Activated naive CD4-positive, alpha-beta T cell treated with anti-CD3 and anti-CD28 coated beads, Interleukin-2, amount 50 U/mL, for 24 hours (primary cell): ENCODE results near the gene MIXL1.
"Not testable (repeated sequence)": the region's sequence is repeated elsewhere in the genome, so short reads cannot be mapped to it uniquely, and the experiment has no call there.

ENCODE experiments used
- H3K27ac Mint-ChIP-seq: one replicate; pipeline ENCODE4 v1.8.0; 2021; ENCODE audit warnings: mild to moderate bottlenecking, mixed read lengths
- H3K27me3 Mint-ChIP-seq: one replicate; pipeline ENCODE4 v1.8.0; 2021; ENCODE audit warnings: mixed read lengths
- H3K36me3 Mint-ChIP-seq: one replicate; pipeline ENCODE4 v1.8.0; 2021; ENCODE audit warnings: mixed read lengths
- H3K4me1 Mint-ChIP-seq: one replicate; pipeline ENCODE4 v1.8.0; 2021; ENCODE audit warnings: mixed read lengths
- H3K4me3 Mint-ChIP-seq: one replicate; pipeline ENCODE4 v1.8.0; 2021; ENCODE audit warnings: mild to moderate bottlenecking, mixed read lengths
- H3K9me3 Mint-ChIP-seq: one replicate; pipeline ENCODE4 v1.8.0; 2021; ENCODE audit warnings: mixed read lengths

The MIXL1 gene

GRCh38 chr1:226223157-226223785, at the start of gene MIXL1:
TSS of gene MIXL1 (plus strand) at chr1:226223664. CDS start at chr1:226223682, 18 bp downstream.
- H3K27me3 Mint-ChIP-seq, result peaks cover 18% of the 10 kb centered on the region
- peak within 1 kb of the TSS; percentile 75 for H3K4me3 Mint-ChIP-seq
- peaks cover 6% of the 10 kb centered on the region for H3K4me1 Mint-ChIP-seq
- peaks cover 3% of the 10 kb centered on the region for H3K36me3 Mint-ChIP-seq
- no peaks in the 10 kb centered on the region for H3K9me3 Mint-ChIP-seq
- H3K27ac Mint-ChIP-seq, result no peak within 1 kb of the TSS

DNA sequence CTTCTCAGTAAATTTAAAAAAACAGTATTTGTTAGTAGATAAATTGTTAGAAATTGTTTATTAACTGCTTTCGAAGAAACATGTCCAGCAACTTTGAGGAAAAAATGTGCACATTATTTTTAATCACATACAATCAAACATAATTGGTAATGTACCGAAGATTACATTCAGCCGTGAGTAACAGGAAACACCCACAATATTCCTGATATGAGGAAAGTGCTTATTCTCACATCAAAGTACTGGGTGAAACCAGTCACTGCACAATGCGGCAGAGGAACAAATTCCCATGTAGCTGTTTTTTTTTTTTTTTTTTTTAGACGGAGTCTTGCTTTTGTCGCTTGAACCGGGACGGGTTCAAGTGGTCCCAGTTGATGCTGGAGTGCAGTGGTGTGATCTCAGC, 46.6 kb upstream of the MIXL1 start:
- Mint-ChIP-seq H3K9me3 (no peaks in the 10 kb centered on the region), H3K4me1 (peaks cover 64% of the 10 kb centered on the region), H3K4me3 (no peak overlapping the region), H3K27ac (no peak overlapping the region), H3K36me3 (peaks cover 4% of the 10 kb centered on the region), H3K27me3 (no peaks in the 10 kb centered on the region)

GRCh38 chr1:226181996-226182714, 41.3 kb upstream of the MIXL1 start:
- Mint-ChIP-seq H3K36me3 (peaks cover 15% of the 10 kb centered on the region), H3K27me3 (no peaks in the 10 kb centered on the region), H3K27ac (peak overlapping the region; percentile 68), H3K4me1 (peaks cover 70% of the 10 kb centered on the region), H3K4me3 (peak overlapping the region; percentile 59), H3K9me3 (no peaks in the 10 kb centered on the region)

DNA sequence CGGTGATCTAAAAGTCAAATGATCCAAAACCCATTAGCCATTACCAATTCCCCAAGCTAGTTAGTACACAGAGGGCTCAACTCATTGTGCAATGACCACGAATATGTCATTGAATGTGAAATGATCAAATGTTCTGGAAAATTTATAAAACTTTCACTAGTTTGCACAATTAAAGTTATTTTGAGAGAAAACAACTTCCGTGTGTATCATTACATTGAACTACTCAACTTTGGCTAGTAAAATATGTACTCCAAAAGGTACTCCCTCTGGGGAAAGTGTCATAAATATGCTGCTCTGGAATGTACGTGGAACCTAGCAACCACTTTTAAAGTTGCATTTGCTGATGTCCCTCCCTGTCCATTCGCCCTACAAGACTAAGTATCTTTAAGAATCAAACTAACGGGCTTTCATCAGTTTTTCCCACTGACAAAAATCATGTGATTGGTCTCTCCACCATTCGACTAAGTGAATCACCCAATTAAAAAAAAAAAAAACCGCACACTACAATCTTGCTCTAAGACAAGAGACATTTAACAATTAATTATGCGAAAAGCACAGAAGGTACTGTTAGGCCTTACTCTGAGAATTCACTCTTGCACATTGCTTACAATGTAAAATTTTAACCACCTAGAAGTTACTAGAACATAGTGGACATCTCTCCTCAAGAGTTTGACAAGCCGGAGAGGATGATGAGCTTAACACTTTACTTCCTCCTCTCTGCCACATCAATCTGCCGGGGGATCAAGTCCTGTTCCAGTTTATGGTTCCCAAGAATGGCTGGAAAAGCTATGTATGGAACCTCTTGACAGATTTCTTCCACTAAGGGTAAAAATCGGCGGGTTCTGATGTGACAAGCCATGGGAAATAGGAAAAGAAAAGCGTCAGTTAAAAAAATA, 38.1 kb upstream of the MIXL1 start:
- Mint-ChIP-seq H3K9me3 (no peaks in the 10 kb centered on the region), H3K36me3 (peaks cover 11% of the 10 kb centered on the region), H3K4me1 (peaks cover 45% of the 10 kb centered on the region), H3K27me3 (no peaks in the 10 kb centered on the region), H3K4me3 (peak overlapping the region; percentile 98), H3K27ac (peak overlapping the region; percentile 94)

DNA sequence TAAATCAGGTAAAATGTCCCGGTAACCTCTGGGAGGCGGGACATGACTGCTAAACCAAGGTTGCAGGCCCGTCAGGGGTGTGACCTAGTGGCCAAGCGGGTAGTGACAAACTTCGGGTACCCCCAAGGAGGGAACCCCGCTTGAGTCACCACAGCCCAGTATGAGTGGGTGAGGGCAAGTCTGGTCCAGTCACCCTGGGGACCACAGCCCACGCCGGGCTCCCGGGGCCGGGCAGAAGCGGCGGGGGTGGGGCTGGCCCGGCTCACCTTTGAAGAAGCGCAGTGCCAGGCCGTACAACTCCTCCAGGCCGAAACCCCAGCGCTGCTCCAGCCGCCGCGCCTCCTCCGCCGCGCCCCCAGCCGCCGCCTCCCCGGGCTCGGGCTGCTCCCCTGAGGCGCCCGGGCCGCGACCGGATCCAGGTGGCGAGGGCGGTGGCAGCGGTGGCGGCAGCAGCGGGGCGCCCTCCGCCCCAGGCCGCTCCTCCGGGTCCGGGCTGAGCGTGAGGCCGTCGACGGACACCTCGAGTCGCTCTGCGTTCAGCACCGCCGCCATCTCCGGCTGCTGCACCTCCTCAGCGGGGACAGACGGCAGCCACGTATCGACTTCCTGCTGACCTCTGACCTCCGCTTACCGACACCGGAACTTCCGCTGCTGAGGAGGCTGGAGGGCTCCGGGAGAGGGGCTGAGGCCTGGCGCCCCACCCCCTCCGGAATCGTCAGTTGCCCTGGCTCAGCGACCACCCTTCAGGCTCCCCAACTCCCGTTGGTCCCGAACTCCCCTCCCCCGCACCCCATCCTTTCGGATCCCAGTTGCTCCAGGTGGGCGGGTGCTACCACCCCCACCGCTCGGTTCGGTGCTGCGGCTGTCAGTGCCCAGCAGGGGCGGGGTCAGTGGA, 37.1 kb upstream of the MIXL1 start, which contains the start of gene ACBD3:
Gene ACBD3 (minus strand): TSS at position 618 of the 895 bp plus-strand sequence. CDS start 66 bp downstream, at position 552.
- Mint-ChIP-seq H3K27ac (peak within 1 kb of the TSS; percentile 94), H3K27me3 (no peaks in the 10 kb centered on the region), H3K36me3 (peaks cover 11% of the 10 kb centered on the region), H3K4me1 (peaks cover 35% of the 10 kb centered on the region), H3K4me3 (peak within 1 kb of the TSS; percentile 98), H3K9me3 (no peaks in the 10 kb centered on the region)

- H3K4me1 Mint-ChIP-seq, result peaks cover 29% of the 10 kb centered on the region
- H3K27me3 Mint-ChIP-seq, result no peaks in the 10 kb centered on the region
- H3K4me3 Mint-ChIP-seq, result peak overlapping the region; percentile 93
- no peaks in the 10 kb centered on the region for H3K9me3 Mint-ChIP-seq
- H3K27ac Mint-ChIP-seq, result peak overlapping the region; percentile 92
- peaks cover 11% of the 10 kb centered on the region for H3K36me3 Mint-ChIP-seq
Measured at GRCh38 chr1:226187019-226187322, 36.5 kb upstream of the MIXL1 start.

GRCh38 chr1:226187380-226187779, 36.1 kb upstream of the MIXL1 start:
- peaks cover 11% of the 10 kb centered on the region for H3K36me3 Mint-ChIP-seq
- H3K4me1 Mint-ChIP-seq, result peaks cover 25% of the 10 kb centered on the region
- H3K9me3 Mint-ChIP-seq, result no peaks in the 10 kb centered on the region
- peak overlapping the region; percentile 92 for H3K27ac Mint-ChIP-seq
- peak overlapping the region; percentile 93 for H3K4me3 Mint-ChIP-seq
- H3K27me3 Mint-ChIP-seq, result no peaks in the 10 kb centered on the region

DNA sequence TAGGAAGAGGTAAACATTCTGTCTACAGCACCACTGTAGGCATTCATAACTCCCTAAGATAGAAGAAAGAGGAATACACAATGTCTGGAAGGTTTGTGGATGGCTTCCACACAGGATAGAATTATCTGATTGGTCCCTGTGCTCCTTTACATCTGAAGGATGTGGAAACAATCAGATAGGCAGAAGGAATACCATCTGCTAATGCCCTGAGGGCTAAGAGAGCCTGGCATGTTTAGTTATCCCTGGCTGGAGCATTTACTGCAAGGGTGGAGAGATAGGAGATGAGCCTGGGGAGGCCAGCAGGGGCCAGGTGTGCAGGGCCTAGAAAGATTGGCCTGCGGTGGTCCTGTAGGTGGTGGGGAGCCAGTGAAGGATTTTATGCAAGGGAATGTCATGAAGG, 28.3 kb upstream of the MIXL1 start:
- H3K27ac Mint-ChIP-seq, result no peak overlapping the region
- no peaks in the 10 kb centered on the region for H3K9me3 Mint-ChIP-seq
- H3K27me3 Mint-ChIP-seq, result peaks cover 2% of the 10 kb centered on the region
- no peaks in the 10 kb centered on the region for H3K36me3 Mint-ChIP-seq
- no peak overlapping the region for H3K4me3 Mint-ChIP-seq
- H3K4me1 Mint-ChIP-seq, result no peaks in the 10 kb centered on the region

- Mint-ChIP-seq H3K27ac (no peak overlapping the region), H3K9me3 (no peaks in the 10 kb centered on the region), H3K4me3 (no peak overlapping the region), H3K36me3 (no peaks in the 10 kb centered on the region), H3K27me3 (peaks cover 2% of the 10 kb centered on the region), H3K4me1 (no peaks in the 10 kb centered on the region)
Measured at GRCh38 chr1:226199971-226200370, 23.5 kb upstream of the MIXL1 start.

DNA sequence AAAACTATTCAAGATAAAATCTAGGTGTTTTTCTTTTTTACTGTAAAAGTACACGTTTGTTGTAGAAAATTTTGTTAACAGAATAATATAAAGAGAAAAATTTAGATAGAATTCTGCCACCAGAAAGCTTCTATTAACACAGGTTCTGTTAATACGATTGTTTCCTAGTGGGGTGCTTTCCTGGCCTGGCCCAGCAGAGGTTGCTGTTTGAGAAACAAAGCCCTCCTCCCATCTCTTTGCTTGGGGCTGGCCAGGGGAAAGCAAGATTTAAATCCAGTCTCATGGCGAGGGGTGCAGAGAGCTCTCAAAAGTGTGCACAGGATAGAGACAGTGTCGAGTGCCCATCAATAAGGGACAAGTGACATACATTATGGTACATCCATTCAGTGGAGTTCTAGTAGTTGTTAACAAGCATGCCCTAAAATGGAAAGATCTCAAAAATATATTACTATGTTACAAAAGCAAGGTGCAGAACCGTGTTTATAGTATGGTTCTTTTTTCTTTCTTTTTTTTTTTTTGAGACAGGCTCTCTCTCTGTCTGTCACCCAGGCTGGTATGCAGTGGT, 22.4 kb upstream of the MIXL1 start:
- Mint-ChIP-seq H3K27me3 (peaks cover 2% of the 10 kb centered on the region), H3K4me1 (no peaks in the 10 kb centered on the region), H3K36me3 (no peaks in the 10 kb centered on the region), H3K4me3 (no peak overlapping the region), H3K27ac (no peak overlapping the region), H3K9me3 (no peaks in the 10 kb centered on the region)

- H3K27me3 Mint-ChIP-seq, result no peaks in the 10 kb centered on the region
- no peak overlapping the region for H3K4me3 Mint-ChIP-seq
- no peak overlapping the region for H3K27ac Mint-ChIP-seq
- H3K4me1 Mint-ChIP-seq, result no peaks in the 10 kb centered on the region
- no peaks in the 10 kb centered on the region for H3K36me3 Mint-ChIP-seq
- H3K9me3 Mint-ChIP-seq, result no peaks in the 10 kb centered on the region
Measured at GRCh38 chr1:226202246-226202645, 21.2 kb upstream of the MIXL1 start.

GRCh38 chr1:226202666-226203065, 20.8 kb upstream of the MIXL1 start:
- H3K4me3 Mint-ChIP-seq, H3K4me1 Mint-ChIP-seq, H3K9me3 Mint-ChIP-seq, H3K27me3 Mint-ChIP-seq, H3K36me3 Mint-ChIP-seq, H3K27ac Mint-ChIP-seq: not testable (repeated sequence)

- H3K27me3 Mint-ChIP-seq, result no peaks in the 10 kb centered on the region
- no peaks in the 10 kb centered on the region for H3K36me3 Mint-ChIP-seq
- H3K4me1 Mint-ChIP-seq, result no peaks in the 10 kb centered on the region
- no peaks in the 10 kb centered on the region for H3K9me3 Mint-ChIP-seq
- no peak overlapping the region for H3K27ac Mint-ChIP-seq
- H3K4me3 Mint-ChIP-seq, result no peak overlapping the region
Measured at GRCh38 chr1:226203240-226203639, 20.2 kb upstream of the MIXL1 start.

- no peak overlapping the region for H3K4me3 Mint-ChIP-seq
- H3K27ac Mint-ChIP-seq, result no peak overlapping the region
- H3K27me3 Mint-ChIP-seq, result no peaks in the 10 kb centered on the region
- H3K9me3 Mint-ChIP-seq, result no peaks in the 10 kb centered on the region
- no peaks in the 10 kb centered on the region for H3K4me1 Mint-ChIP-seq
- no peaks in the 10 kb centered on the region for H3K36me3 Mint-ChIP-seq
Measured at GRCh38 chr1:226203655-226204054, 19.8 kb upstream of the MIXL1 start.

- no peaks in the 10 kb centered on the region for H3K4me1 Mint-ChIP-seq
- no peak overlapping the region for H3K27ac Mint-ChIP-seq
- no peaks in the 10 kb centered on the region for H3K9me3 Mint-ChIP-seq
- no peaks in the 10 kb centered on the region for H3K36me3 Mint-ChIP-seq
- no peaks in the 10 kb centered on the region for H3K27me3 Mint-ChIP-seq
- H3K4me3 Mint-ChIP-seq, result no peak overlapping the region
Measured at GRCh38 chr1:226204198-226204597, 19.3 kb upstream of the MIXL1 start.
